HepG2 (cell line): Measurements from ENCODE around the gene MED13L. TPM values are rescaled to one million over a fixed set of nuclear protein-coding genes. Genes with fewer than 3 reads are reported as not detected.

ENCODE experiments used
- ATAC-seq: fragments of 200-7000 bp; cut with Tn5 transposase; 3 replicates; pipeline ENCODE4 v1.9.1; 2020; ENCODE audit warnings: mild to moderate bottlenecking, moderate library complexity
- BruUV-seq: library from RNA; stranded (reverse); fragments of 400-500 nt; replicated peaks from 2 replicates; lab custom pipeline; 2021; lab: Mats Ljungman, UMichigan
- CTCF ChIA-PET: fragments of 300-600 bp; formaldehyde crosslinking; extraction: SDS; loops from one replicate; lab custom pipeline; 2021; ENCODE audit warnings: low total read pairs, inconsistent platforms, low intra/inter-chr PET ratio; lab: Yijun Ruan, JAX
- POLR2A ChIA-PET: fragments of 350-600 bp; sonication (Branson Sonifier 250); formaldehyde crosslinking; loops from one replicate; lab custom pipeline; 2020; ENCODE audit warnings: antibody characterized with exemption, inconsistent platforms; lab: Yijun Ruan, JAX
- DNase-seq: peaks from one replicate; pipeline ENCODE4 v3.0.0-alpha.2; 2015; ENCODE audit warnings: low spot score
- FAIRE-seq: peaks from 3 replicates; lab custom pipeline; 2011; peaks lifted over from hg19 to GRCh38; lab: Jason Lieb, UNC
- H2AFZ ChIP-seq: one replicate; pipeline ENCODE4 v1.6.1; 2011; ENCODE audit warnings: low read length, inconsistent platforms
- H3K27ac ChIP-seq: fragments of 300-600 bp; 3 replicates; pipeline ENCODE4 v1.8.0; 2011; ENCODE audit warnings: mixed run types, mild to moderate bottlenecking, mixed read lengths, low read length, inconsistent platforms; ENCODE audit not compliant: insufficient read depth; ENCODE audit errors: extremely low read length
- H3K27me3 ChIP-seq, 2 experiments: fragments of 200-600 bp in 1 of 2; 2 replicates in 1 of 2; 3 replicates in 1 of 2; pipeline versions ENCODE4 v1.6.0 to v1.8.0; 2011; ENCODE audit warnings: low read length in 2 of 2, mild to moderate bottlenecking in 2 of 2, moderate library complexity in 2 of 2, inconsistent platforms in 1 of 2; ENCODE audit not compliant: insufficient read depth in 2 of 2, control insufficient read depth in 1 of 2
- H3K36me3 ChIP-seq, 2 experiments: fragments of 200-600 bp in 1 of 2; replicated peaks in 1 of 2; 2 replicates in 1 of 2; 3 replicates in 1 of 2; pipeline versions ENCODE4 v1.5.1 to v1.8.0; 2011; ENCODE audit warnings: low read length in 2 of 2, inconsistent platforms in 1 of 2; ENCODE audit not compliant: insufficient read depth in 2 of 2, control insufficient read depth in 1 of 2
- H3K4me1 ChIP-seq: 2 replicates; pipeline ENCODE4 v1.5.1; 2012; ENCODE audit warnings: low read length, inconsistent platforms; ENCODE audit not compliant: insufficient read depth
- H3K4me2 ChIP-seq: 2 replicates; pipeline ENCODE4 v1.6.0; 2011; ENCODE audit warnings: low read depth, low read length, inconsistent platforms
- H3K4me3 ChIP-seq, 3 experiments: fragments of 200-600 bp in 1 of 3; sonication (generic), shearing (Covaris generic) in 1 of 3; replicated peaks in 1 of 3; 2 replicates each; pipeline ENCODE4 v1.5.1; 2011 to 2016; ENCODE audit warnings: low read length in 3 of 3, inconsistent platforms in 2 of 3, low read depth in 2 of 3, mild to moderate bottlenecking in 2 of 3, control low read depth in 1 of 3, mixed read lengths in 1 of 3; ENCODE audit not compliant: insufficient read depth in 1 of 3
- H3K79me2 ChIP-seq: one replicate; pipeline ENCODE4 v1.6.1; 2011; ENCODE audit warnings: low read length, inconsistent platforms; ENCODE audit not compliant: insufficient read depth
- H3K9ac ChIP-seq: 2 replicates; pipeline ENCODE4 v1.6.0; 2011; ENCODE audit warnings: mild to moderate bottlenecking, low read depth, low read length, inconsistent platforms; ENCODE audit not compliant: insufficient read depth
- H3K9me3 ChIP-seq: 2 replicates; pipeline ENCODE4 v1.5.1; 2012; ENCODE audit warnings: mild to moderate bottlenecking, low read length
- H4K20me1 ChIP-seq: 2 replicates; pipeline ENCODE4 v1.6.0; 2011; ENCODE audit warnings: inconsistent platforms, mild to moderate bottlenecking, low read length, moderate library complexity; ENCODE audit not compliant: insufficient read depth
- AGO2 ChIP-seq: fragments of 200-400 bp; formaldehyde crosslinking; optimal IDR thresholded peaks from 2 replicates; pipeline ENCODE3; 2017; ENCODE audit warnings: mild to moderate bottlenecking, low read depth, low read length, moderate library complexity
- BORCS8-MEF2B ChIP-seq: sonication (generic); formaldehyde crosslinking; IDR thresholded peaks from 2 replicates; pipeline ENCODE4 v1.8.0; 2022; ENCODE audit warnings: mild to moderate bottlenecking, missing genetic modification reagents
- HNF4G ChIP-seq, 2 experiments: sonication (generic) in 1 of 2; formaldehyde crosslinking in 1 of 2; IDR thresholded peaks; 2 replicates each; pipeline versions ENCODE4 v1.4.0 to v1.6.1; 2011 to 2020; ENCODE audit warnings: borderline replicate concordance in 2 of 2, low read depth in 2 of 2, mild to moderate bottlenecking in 2 of 2, low read length in 1 of 2, missing genetic modification reagents in 1 of 2, moderate library complexity in 1 of 2
- HOXA3 ChIP-seq: sonication (generic); formaldehyde crosslinking; IDR thresholded peaks from 2 replicates; pipeline ENCODE4 v1.5.0; 2020; ENCODE audit warnings: missing genetic modification reagents
- IRF2 ChIP-seq: IDR thresholded peaks from 2 replicates; pipeline ENCODE4 v1.6.1; 2018; ENCODE audit warnings: missing genetic modification reagents, missing compliant biosample characterization
- KMT2A ChIP-seq: sonication (generic); formaldehyde crosslinking; IDR thresholded peaks from 2 replicates; pipeline ENCODE4 v1.4.0; 2020; ENCODE audit warnings: missing genetic modification reagents
- MEF2D ChIP-seq: sonication (generic); formaldehyde crosslinking; IDR thresholded peaks from 2 replicates; pipeline ENCODE4 v1.5.1; 2020; ENCODE audit warnings: mild to moderate bottlenecking, missing genetic modification reagents
- MIER2 ChIP-seq: IDR thresholded peaks from 2 replicates; pipeline ENCODE4 v1.6.1; 2016; ENCODE audit warnings: missing biosample characterization, missing genetic modification reagents
- NCOA5 ChIP-seq: sonication (generic); formaldehyde crosslinking; IDR thresholded peaks from 2 replicates; pipeline ENCODE4 v1.4.0; 2020; ENCODE audit warnings: missing genetic modification reagents
- NFKBIZ ChIP-seq: IDR thresholded peaks from 2 replicates; pipeline ENCODE4 v1.6.1; 2018; ENCODE audit warnings: missing genetic modification reagents, missing compliant biosample characterization
- POGZ ChIP-seq: sonication (generic); formaldehyde crosslinking; IDR thresholded peaks from 2 replicates; pipeline ENCODE4 v1.4.0; 2020; ENCODE audit warnings: mild to moderate bottlenecking, missing genetic modification reagents
- SP140L ChIP-seq: sonication (generic); formaldehyde crosslinking; IDR thresholded peaks from 2 replicates; pipeline ENCODE4 v1.4.0; 2020; ENCODE audit warnings: missing genetic modification reagents, borderline replicate concordance
- ZNF598 ChIP-seq: sonication (generic); formaldehyde crosslinking; IDR thresholded peaks from 2 replicates; pipeline ENCODE4 v1.5.1; 2020; ENCODE audit warnings: mild to moderate bottlenecking, missing genetic modification reagents, borderline replicate concordance
- ZNF709 ChIP-seq: sonication (generic); formaldehyde crosslinking; IDR thresholded peaks from 2 replicates; pipeline ENCODE4 v1.5.0; 2020; ENCODE audit warnings: mild to moderate bottlenecking, missing genetic modification reagents
- ZNF790 ChIP-seq: sonication (generic); formaldehyde crosslinking; IDR thresholded peaks from 2 replicates; pipeline ENCODE4 v1.8.0; 2022; ENCODE audit warnings: missing genetic modification reagents, mild to moderate bottlenecking, borderline replicate concordance
- ZNF792 ChIP-seq: IDR thresholded peaks from 2 replicates; pipeline ENCODE4 v1.6.1; 2016
- WGBS: methylation state at CpG from one replicate; pipeline ENCODE4 v1.1.6; 2017; ENCODE audit warnings: low lambda C conversion rate; 5-methylcytosine and 5-hydroxymethylcytosine counted together
- in situ Hi-C: cut with HindIII; loops from 2 replicates; pipeline ENCODE4 v1.10.0; 2017; ENCODE audit warnings: low pct_unique_long_range_greater_than_20kb; ENCODE audit not compliant: extremely low pct_ligation_motif_present
- intact Hi-C: fragments of 100-400 bp; cut with micrococcal nuclease; formaldehyde crosslinking; loops from one replicate; pipeline ENCODE4 v1.10.0; 2022; ENCODE audit not compliant: unreplicated experiment
- polyA plus RNA-seq, 8 experiments: library from polyadenylated mRNA; depleted of rRNA in 3 of 8; stranded (reverse) in 7 of 8; unstranded in 1 of 8; fragments of >200 nt; fragmentation: Illumina TruSeq in 4 of 8; extraction: Trizol in 4 of 8; gene quantifications; 2 replicates each; pipeline versions ENCODE4 v1.2.1 to v1.2.3, GENCODE V29; 2011 to 2016; ENCODE audit warnings: low read depth in 4 of 8, missing spikeins in 1 of 8, mixed read lengths in 1 of 8; ENCODE audit not compliant: insufficient read depth in 1 of 8
- total RNA-seq, 5 experiments: library from RNA; depleted of rRNA; stranded (reverse); fragments of >200 nt; fragmentation: Illumina TruSeq; extraction: Trizol; gene quantifications; 2 replicates each; pipeline ENCODE4 v1.2.3, GENCODE V29; 2016; ENCODE audit warnings: low read depth in 1 of 5
- TF ChIP-seq, protein P1 (sequence below): sonication (generic); formaldehyde crosslinking; IDR thresholded peaks from 2 replicates; pipeline ENCODE4 v1.5.1; 2020; ENCODE audit warnings: mild to moderate bottlenecking, missing genetic modification reagents
- TF ChIP-seq, protein P2 (sequence below): sonication (generic); formaldehyde crosslinking; IDR thresholded peaks from 2 replicates; pipeline ENCODE4 v1.5.1; 2020; ENCODE audit warnings: missing genetic modification reagents, mild to moderate bottlenecking, borderline replicate concordance
- TF ChIP-seq, protein P3 (sequence below): sonication (generic); formaldehyde crosslinking; IDR thresholded peaks from 2 replicates; pipeline ENCODE4 v1.8.1; 2023; ENCODE audit warnings: mild to moderate bottlenecking, missing genetic modification reagents, borderline replicate concordance

Gene MED13L
- total and polyA plus RNA-seq, 2 of the 13 experiments (the other 11 are each of a cell fraction or from before 2014, with no cell fraction given) = 24.8 to 38.9 TPM

- Histone ChIP-seq H3K4me1 (peaks cover 6% of the 10 kb centered on the region; the same call in 1 of the 2 replicates), H2AFZ (no peak overlapping the region), H3K36me3 (no peaks in the 10 kb centered on the region; a peak in 1 of 5 replicates), H3K9me3 (no peaks in the 10 kb centered on the region), H3K4me2 (no peak overlapping the region), H3K9ac (no peak overlapping the region), H3K79me2 (peaks cover 38% of the 10 kb centered on the region), H3K27me3 (no peaks in the 10 kb centered on the region), H3K4me3 (no peak overlapping the region), H3K27ac (no peak overlapping the region), H4K20me1 (peaks cover 5% of the 10 kb centered on the region; the same call in 1 of the 2 replicates)
- ATAC-seq (no peak), DNase-seq (no peak), FAIRE-seq (no peak)
- no TSS peak for BruUV-seq
- in situ Hi-C loops = no loop called here
- CTCF ChIA-PET = no interaction called here
- TF ChIP-seq POGZ (no peak), ZNF792 (CRISPR knock-in tag) (no peak), ZNF598 (CRISPR knock-in tag) (no peak), NCOA5 (CRISPR knock-in tag) (no peak), KMT2A (no peak), MEF2D (CRISPR knock-in tag) (no peak), MIER2 (no peak), HNF4G (IDR thresholded peaks at IDR 0.05; ENCODE audit: borderline replicate concordance, low read depth, low read length) (no peak), HNF4G (CRISPR knock-in tag; IDR thresholded peaks at IDR 0.05; ENCODE audit: borderline replicate concordance, low read depth) (no peak), BORCS8-MEF2B (CRISPR knock-in tag) (no peak), AGO2 (no peak), HOXA3 (CRISPR knock-in tag) (no peak), NFKBIZ (CRISPR knock-in tag) (no peak), SP140L (CRISPR knock-in tag) (no peak), ZNF790 (CRISPR knock-in tag) (no peak), ZNF709 (CRISPR knock-in tag) (no peak), IRF2 (CRISPR knock-in tag) (no peak)
- TF ChIP-seq, protein P1, sequence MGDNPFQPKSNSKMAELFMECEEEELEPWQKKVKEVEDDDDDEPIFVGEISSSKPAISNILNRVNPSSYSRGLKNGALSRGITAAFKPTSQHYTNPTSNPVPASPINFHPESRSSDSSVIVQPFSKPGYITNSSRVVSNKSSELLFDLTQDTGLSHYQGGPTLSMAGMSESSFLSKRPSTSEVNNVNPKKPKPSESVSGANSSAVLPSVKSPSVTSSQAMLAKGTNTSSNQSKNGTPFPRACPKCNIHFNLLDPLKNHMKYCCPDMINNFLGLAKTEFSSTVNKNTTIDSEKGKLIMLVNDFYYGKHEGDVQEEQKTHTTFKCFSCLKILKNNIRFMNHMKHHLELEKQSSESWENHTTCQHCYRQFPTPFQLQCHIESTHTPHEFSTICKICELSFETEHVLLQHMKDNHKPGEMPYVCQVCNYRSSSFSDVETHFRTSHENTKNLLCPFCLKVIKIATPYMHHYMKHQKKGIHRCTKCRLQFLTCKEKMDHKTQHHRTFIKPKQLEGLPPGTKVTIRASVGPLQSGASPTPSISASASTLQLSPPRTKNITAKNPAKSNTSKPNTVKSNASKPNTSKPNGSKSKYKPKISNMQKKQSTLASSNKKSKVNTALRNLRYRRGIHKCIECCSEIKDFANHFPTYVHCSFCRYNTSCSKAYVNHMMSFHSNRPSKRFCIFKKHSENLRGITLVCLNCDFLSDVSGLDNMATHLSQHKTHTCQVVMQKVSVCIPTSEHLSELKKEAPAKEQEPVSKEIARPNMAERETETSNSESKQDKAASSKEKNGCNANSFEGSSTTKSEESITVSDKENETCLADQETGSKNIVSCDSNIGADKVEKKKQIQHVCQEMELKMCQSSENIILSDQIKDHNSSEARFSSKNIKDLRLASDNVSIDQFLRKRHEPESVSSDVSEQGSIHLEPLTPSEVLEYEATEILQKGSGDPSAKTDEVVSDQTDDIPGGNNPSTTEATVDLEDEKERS (CRISPR knock-in tag) = no peak
- TF ChIP-seq, protein P2, sequence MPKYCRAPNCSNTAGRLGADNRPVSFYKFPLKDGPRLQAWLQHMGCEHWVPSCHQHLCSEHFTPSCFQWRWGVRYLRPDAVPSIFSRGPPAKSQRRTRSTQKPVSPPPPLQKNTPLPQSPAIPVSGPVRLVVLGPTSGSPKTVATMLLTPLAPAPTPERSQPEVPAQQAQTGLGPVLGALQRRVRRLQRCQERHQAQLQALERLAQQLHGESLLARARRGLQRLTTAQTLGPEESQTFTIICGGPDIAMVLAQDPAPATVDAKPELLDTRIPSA (CRISPR knock-in tag) = no peak
- TF ChIP-seq, protein P3, sequence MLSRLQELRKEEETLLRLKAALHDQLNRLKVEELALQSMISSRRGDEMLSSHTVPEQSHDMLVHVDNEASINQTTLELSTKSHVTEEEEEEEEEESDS (CRISPR knock-in tag) = no peak
- intact Hi-C loops = no loop called here
- POLR2A ChIA-PET = no interaction called here
- WGBS = 100% methylated on average over 4 of the region's 4 CpGs
Observed at GRCh38 chr12:116202433-116202832, 75.1 kb downstream of the MED13L start.
